H1 (cell line): ENCODE measurements around the gene AFF1. TPM values are rescaled to one million over a fixed set of nuclear protein-coding genes. Genes with fewer than 3 reads are reported as not detected.

Experiments used
- CTCF ChIA-PET: fragments of 300-600 bp; sonication (Branson Sonifier 250); formaldehyde crosslinking; loops from one replicate; lab custom pipeline; 2021; ENCODE audit not compliant: partially characterized antibody; lab: Charles Lee
- POLR2A ChIA-PET: fragments of 300-600 bp; sonication (Branson Sonifier 250); formaldehyde crosslinking; loops from one replicate; lab custom pipeline; 2021; ENCODE audit warnings: inconsistent platforms; ENCODE audit not compliant: partially characterized antibody; lab: Charles Lee
- DNase-seq, 2 experiments: peaks; one replicate each; pipeline versions ENCODE4 v3.0.0 to v3.0.0-alpha.2; 2010 to 2022; ENCODE audit warnings: low spot score in 2 of 2, low read depth in 1 of 2, mixed read lengths in 1 of 2
- FAIRE-seq: peaks from 2 replicates; lab custom pipeline; 2011; peaks lifted over from hg19 to GRCh38; lab: Jason Lieb, UNC
- H2AFZ ChIP-seq: 2 replicates; pipeline ENCODE4 v1.8.1; 2012; ENCODE audit warnings: low read length, inconsistent platforms
- H2AK5ac ChIP-seq: 2 replicates; pipeline ENCODE4 v1.6.1; 2013; ENCODE audit warnings: low read depth, low read length
- H2BK120ac ChIP-seq: replicated peaks from 2 replicates; pipeline ENCODE3; 2013; ENCODE audit warnings: low read depth, low read length, inconsistent platforms
- H2BK12ac ChIP-seq: 2 replicates; pipeline ENCODE4 v1.6.1; 2013; ENCODE audit warnings: low read depth, low read length
- H2BK15ac ChIP-seq: 2 replicates; pipeline ENCODE4 v1.6.1; 2013; ENCODE audit warnings: low read length
- H2BK20ac ChIP-seq: 2 replicates; pipeline ENCODE4 v1.6.1; 2013; ENCODE audit warnings: low read length
- H2BK5ac ChIP-seq: 2 replicates; pipeline ENCODE4 v1.6.1; 2013; ENCODE audit warnings: low read depth, low read length
- H3K14ac ChIP-seq: 2 replicates; pipeline ENCODE4 v1.6.1; 2013; ENCODE audit warnings: inconsistent platforms; ENCODE audit not compliant: insufficient read length
- H3K18ac ChIP-seq: 2 replicates; pipeline ENCODE4 v1.6.1; 2013; ENCODE audit warnings: low read length; ENCODE audit errors: extremely low read depth
- H3K23ac ChIP-seq: 2 replicates; pipeline ENCODE4 v1.6.1; 2013; ENCODE audit warnings: inconsistent platforms; ENCODE audit not compliant: insufficient read length
- H3K23me2 ChIP-seq: 2 replicates; pipeline ENCODE4 v1.6.1; 2013; ENCODE audit warnings: low read depth, low read length
- H3K27ac ChIP-seq: 2 replicates; pipeline ENCODE4 v1.6.1; 2011; ENCODE audit warnings: low read depth, low read length, inconsistent platforms
- H3K27me3 ChIP-seq, 4 experiments: replicated peaks in 1 of 4; 1 replicate in 1 of 4; 2 replicates in 3 of 4; pipeline versions ENCODE4 v1.6.1 to v1.8.1; 2011 to 2013; ENCODE audit warnings: low read length in 3 of 4, mild to moderate bottlenecking in 3 of 4, inconsistent platforms in 2 of 4, mixed read lengths in 2 of 4, moderate library complexity in 1 of 4; ENCODE audit not compliant: control insufficient read depth in 3 of 4, insufficient read depth in 3 of 4; ENCODE audit errors: extremely low read depth in 1 of 4
- H3K36me3 ChIP-seq, 4 experiments: 2 replicates each; pipeline versions ENCODE4 v1.6.1 to v1.8.1; 2011 to 2013; ENCODE audit warnings: mild to moderate bottlenecking in 4 of 4, low read length in 3 of 4, moderate library complexity in 2 of 4, control low read depth in 1 of 4, inconsistent platforms in 1 of 4; ENCODE audit not compliant: insufficient read depth in 4 of 4, control insufficient read depth in 2 of 4
- H3K4ac ChIP-seq: replicated peaks from 2 replicates; pipeline ENCODE3; 2013; ENCODE audit warnings: low read length, low read depth, mixed read lengths, inconsistent platforms; ENCODE audit not compliant: insufficient read length
- H3K4me1 ChIP-seq, 4 experiments: replicated peaks in 1 of 4; 1 replicate in 1 of 4; 2 replicates in 3 of 4; pipeline versions ENCODE4 v1.6.1 to v1.8.1; 2011 to 2013; ENCODE audit warnings: low read length in 3 of 4, inconsistent platforms in 2 of 4, mixed read lengths in 1 of 4; ENCODE audit not compliant: insufficient read depth in 4 of 4, control insufficient read depth in 3 of 4
- H3K4me2 ChIP-seq, 2 experiments: 2 replicates each; pipeline versions ENCODE4 v1.6.1 to v1.8.1; 2011 to 2013; ENCODE audit warnings: low read depth in 2 of 2, low read length in 2 of 2, control low read depth in 1 of 2, inconsistent platforms in 1 of 2, mild to moderate bottlenecking in 1 of 2; ENCODE audit not compliant: insufficient read depth in 1 of 2
- H3K4me3 ChIP-seq, 4 experiments: fragments of 200-600, 300-600 bp in 1 of 4; sonication (generic), shearing (Covaris generic), sonication (Bioruptor Twin) in 1 of 4; 2 replicates each; pipeline versions ENCODE4 v1.5.1 to v1.8.1; 2011 to 2016; ENCODE audit warnings: low read length in 4 of 4, low read depth in 3 of 4, control low read depth in 2 of 4, inconsistent platforms in 2 of 4, mild to moderate bottlenecking in 2 of 4, mixed read lengths in 1 of 4, moderate library complexity in 1 of 4; ENCODE audit not compliant: insufficient read depth in 2 of 4; ENCODE audit errors: extremely low read depth in 1 of 4
- H3K56ac ChIP-seq: replicated peaks from 2 replicates; pipeline ENCODE3; 2013; ENCODE audit warnings: low read depth, mild to moderate bottlenecking, mixed read lengths, low read length, inconsistent platforms; ENCODE audit not compliant: insufficient read length
- H3K79me1 ChIP-seq: 2 replicates; pipeline ENCODE4 v1.6.1; 2013; ENCODE audit warnings: low read depth, low read length, control low read depth
- H3K79me2 ChIP-seq, 2 experiments: 2 replicates each; pipeline versions ENCODE4 v1.6.1 to v1.8.1; 2012 to 2013; ENCODE audit warnings: low read length in 2 of 2, mild to moderate bottlenecking in 2 of 2, inconsistent platforms in 1 of 2; ENCODE audit not compliant: insufficient read depth in 2 of 2, control insufficient read depth in 1 of 2
- H3K9ac ChIP-seq, 4 experiments: replicated peaks in 1 of 4; 1 replicate in 1 of 4; 2 replicates in 3 of 4; pipeline versions ENCODE4 v1.6.1 to v1.8.1; 2011 to 2013; ENCODE audit warnings: low read depth in 3 of 4, low read length in 3 of 4, control low read depth in 2 of 4, mild to moderate bottlenecking in 2 of 4, moderate library complexity in 2 of 4, inconsistent platforms in 1 of 4; ENCODE audit errors: extremely low read depth in 1 of 4
- H3K9me3 ChIP-seq, 2 experiments: 2 replicates each; pipeline versions ENCODE4 v1.6.1 to v1.8.1; 2012 to 2013; ENCODE audit warnings: mild to moderate bottlenecking in 2 of 2, moderate library complexity in 2 of 2, control low read depth in 1 of 2, inconsistent platforms in 1 of 2, low read depth in 1 of 2, low read length in 1 of 2, mixed read lengths in 1 of 2; ENCODE audit not compliant: insufficient read depth in 2 of 2
- H4K20me1 ChIP-seq, 2 experiments: replicated peaks in 1 of 2; 2 replicates each; pipeline versions ENCODE3 to v1.8.1; 2011 to 2013; ENCODE audit warnings: inconsistent platforms in 2 of 2, low read length in 2 of 2, mild to moderate bottlenecking in 1 of 2; ENCODE audit not compliant: insufficient read depth in 2 of 2, control insufficient read depth in 1 of 2
- H4K5ac ChIP-seq: 2 replicates; pipeline ENCODE4 v1.6.1; 2013; ENCODE audit warnings: low read length, low read depth, mixed read lengths, inconsistent platforms; ENCODE audit not compliant: insufficient read length
- H4K8ac ChIP-seq: 2 replicates; pipeline ENCODE4 v1.8.0; 2013; ENCODE audit warnings: mild to moderate bottlenecking, moderate library complexity, low read length, inconsistent platforms; ENCODE audit not compliant: insufficient read depth; ENCODE audit errors: extremely low read depth
- H4K91ac ChIP-seq: replicated peaks from 2 replicates; pipeline ENCODE3; 2013; ENCODE audit warnings: low read length, mixed read lengths, inconsistent platforms; ENCODE audit not compliant: insufficient read length
- ASH2L ChIP-seq: fragments of 200-600, 300-600 bp; sonication (generic); IDR thresholded peaks from one replicate; pipeline ENCODE4 v1.7.1; 2017; ENCODE audit warnings: low read length
- CBX5 ChIP-seq: fragments of 300-800, 300-1000 bp; sonication (generic); IDR thresholded peaks from 2 replicates; pipeline ENCODE4 v1.7.1; 2016; ENCODE audit warnings: antibody characterized with exemption, low read length, low read depth
- CREB1 ChIP-seq: IDR thresholded peaks from 2 replicates; pipeline ENCODE4 v1.6.1; 2012; ENCODE audit warnings: inconsistent platforms
- RAD21 ChIP-seq, 2 experiments: IDR thresholded peaks in 1 of 2; conservative IDR thresholded peaks in 1 of 2; 2 replicates each; pipeline ENCODE4 v1.6.1; 2011; ENCODE audit warnings: low read depth in 2 of 2, low read length in 2 of 2, improper control_type of control experiment in 1 of 2, inconsistent platforms in 1 of 2, mild to moderate bottlenecking in 1 of 2, moderate library complexity in 1 of 2
- TEAD4 ChIP-seq: IDR thresholded peaks from 2 replicates; pipeline ENCODE4 v1.6.1; 2012; ENCODE audit warnings: low read depth, low read length, inconsistent platforms, mixed read lengths
- WGBS, 2 experiments: shearing (Covaris generic) in 1 of 2; methylation state at CpG; one replicate each; pipeline versions ENCODE4 v1.1.6 to v1.1.7; 2013 to 2015; ENCODE audit warnings: low lambda C conversion rate in 2 of 2, mixed read lengths in 2 of 2, inconsistent platforms in 1 of 2, low coverage in 1 of 2, missing lambda C conversion rate in 1 of 2; ENCODE audit not compliant: insufficient replicate concordance in 2 of 2, insufficient coverage in 1 of 2, insufficient read length in 1 of 2; ENCODE audit errors: extremely low coverage in 1 of 2, missing lambda C conversion rate in 1 of 2; 5-methylcytosine and 5-hydroxymethylcytosine counted together
- polyA plus RNA-seq, 7 experiments: library from polyadenylated mRNA; depleted of rRNA in 3 of 7; stranded (reverse) in 5 of 7; unstranded in 2 of 7; fragments of >200 nt in 5 of 7; fragments of 200-250 nt in 2 of 7; gene quantifications; 1 replicate in 5 of 7; 2 replicates in 1 of 7; 4 replicates in 1 of 7; pipeline versions ENCODE4 v1.2.1 to v1.2.3, GENCODE V29; 2011 to 2013; ENCODE audit warnings: missing spikeins in 2 of 7, mixed read lengths in 2 of 7
- total RNA-seq: library from RNA; stranded (reverse); fragmentation: NEBNext Ultra II Directional; extraction: Animal tissue kit (Norgen Biotek cat#: 25700); gene quantifications from 2 replicates; pipeline ENCODE4 v1.2.1, GENCODE V29; 2021
- TF ChIP-seq, protein P1 (sequence below): IDR thresholded peaks from 2 replicates; pipeline ENCODE4 v1.6.1; 2011; ENCODE audit warnings: low read length, improper control_type of control experiment
- TF ChIP-seq, protein P2 (sequence below): IDR thresholded peaks from 2 replicates; pipeline ENCODE4 v1.6.1; 2011; ENCODE audit warnings: low read depth, mild to moderate bottlenecking, low read length; ENCODE audit not compliant: insufficient read depth

The AFF1 gene
- total and polyA plus RNA-seq, 2 of the 8 experiments (the other 6 are each of a cell fraction or from before 2014, with no cell fraction given) = 14.8 to 85.5 TPM

DNA sequence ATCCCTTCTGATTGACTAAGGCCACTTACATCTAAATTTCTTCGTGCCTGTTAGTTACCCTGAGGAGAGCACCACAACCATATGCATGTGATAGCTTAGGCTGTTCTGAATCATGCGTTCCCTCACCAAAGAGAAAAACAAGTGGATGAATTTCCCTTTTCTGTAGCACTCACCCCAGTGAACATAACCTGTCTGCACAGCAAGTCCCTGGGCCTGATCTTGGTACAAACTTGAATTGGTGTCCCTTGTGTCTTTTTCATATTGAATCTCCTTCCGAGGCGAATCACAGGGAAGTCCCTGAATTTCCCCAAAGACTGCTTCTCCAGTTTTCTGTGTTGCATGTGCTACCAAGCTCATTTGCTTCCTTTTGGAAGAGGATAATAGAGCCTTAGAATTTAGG is 185.2 kb downstream of the AFF1 start:
- Histone ChIP-seq H4K8ac (no peak overlapping the region), H3K4me3 (no peak overlapping the region), H3K56ac (no peak overlapping the region), H3K14ac (no peak overlapping the region), H2AK5ac (no peak overlapping the region), H3K27me3 (no peaks in the 10 kb centered on the region), H2BK20ac (no peak overlapping the region), H3K9ac (no peak overlapping the region), H2BK12ac (no peak overlapping the region), H3K79me2 (peaks cover 0 to 16% of the 10 kb centered on the region in 2 experiments; a peak in 2 of 4 replicates), H2BK5ac (no peak overlapping the region), H4K20me1 (peaks cover 1 to 3% of the 10 kb centered on the region in 2 experiments), H2BK15ac (no peak overlapping the region), H3K27ac (no peak overlapping the region), H2BK120ac (no peak overlapping the region), H3K36me3 (peaks cover 4 to 44% (median 16%) of the 10 kb centered on the region in 4 experiments), H3K18ac (no peak overlapping the region), H3K9me3 (no peaks in the 10 kb centered on the region), H2AFZ (no peak overlapping the region), H3K23me2 (no peaks in the 10 kb centered on the region; the same call in 1 of the 2 replicates), H3K4ac (no peak overlapping the region), H4K5ac (no peak overlapping the region), H3K79me1 (no peaks in the 10 kb centered on the region; the same call in 1 of the 2 replicates), H4K91ac (no peak overlapping the region), H3K4me1 (peaks cover 0 to 5% (median under 1%) of the 10 kb centered on the region in 4 experiments; a peak in 4 of 7 replicates), H3K23ac (no peak overlapping the region), H3K4me2 (no peak overlapping the region)
- FAIRE-seq (no peak), DNase-seq (no peak)
- TF ChIP-seq CREB1 = no peak
- TF ChIP-seq, protein P1, sequence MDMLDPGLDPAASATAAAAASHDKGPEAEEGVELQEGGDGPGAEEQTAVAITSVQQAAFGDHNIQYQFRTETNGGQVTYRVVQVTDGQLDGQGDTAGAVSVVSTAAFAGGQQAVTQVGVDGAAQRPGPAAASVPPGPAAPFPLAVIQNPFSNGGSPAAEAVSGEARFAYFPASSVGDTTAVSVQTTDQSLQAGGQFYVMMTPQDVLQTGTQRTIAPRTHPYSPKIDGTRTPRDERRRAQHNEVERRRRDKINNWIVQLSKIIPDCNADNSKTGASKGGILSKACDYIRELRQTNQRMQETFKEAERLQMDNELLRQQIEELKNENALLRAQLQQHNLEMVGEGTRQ = no peak
- no peak for TF ChIP-seq RAD21 (IDR thresholded peaks at IDR 0.05 in 1 of 2, conservative IDR thresholded peaks at IDR 0.05 in 1 of 2; ENCODE audit: low read depth in 2 of 2, low read length in 2 of 2)
- no peak for TF ChIP-seq TEAD4
- no peak for TF ChIP-seq ASH2L
- TF ChIP-seq, protein P2, sequence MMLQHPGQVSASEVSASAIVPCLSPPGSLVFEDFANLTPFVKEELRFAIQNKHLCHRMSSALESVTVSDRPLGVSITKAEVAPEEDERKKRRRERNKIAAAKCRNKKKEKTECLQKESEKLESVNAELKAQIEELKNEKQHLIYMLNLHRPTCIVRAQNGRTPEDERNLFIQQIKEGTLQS = no peak
- TF ChIP-seq CBX5 = no peak
- 83% methylated on average over 4 of the region's 4 CpGs; no CpG with 5 or more reads in 1 of the 2 experiments for WGBS, 2 experiments
- ChIA-PET CTCF (interaction anchor here (0.7 to 3.2 kb wide), 9 partner anchors 13 to 221 kb away, joined by 3 to 17 read pairs (median 4); partner anchors contain the start of gene AFF1), POLR2A (interaction anchor here (1.2 kb wide), 1 partner anchor 113 kb away, joined by 3 read pairs; no protein-coding TSS in a partner anchor)
